ENCODE measurements around the gene PDSS2.
"Not testable (repeated sequence)": the region's sequence is repeated elsewhere in the genome, so short reads cannot be mapped to it uniquely, and the experiment has no call there.

Gene PDSS2

GRCh38 chr6:107152638-107153430 is 306.5 kb downstream of the PDSS2 start:
- H3K4me3 ChIP-seq (ENCODE audit: low read depth, low read length), result no peak overlapping the region
- no peak for TF ChIP-seq CTCF (IDR thresholded peaks at IDR 0.05; ENCODE audit: borderline replicate concordance, insufficient read depth, low read depth, low read length)

- TF ChIP-seq CTCF (IDR thresholded peaks at IDR 0.05; ENCODE audit: borderline replicate concordance, insufficient read depth, low read depth, low read length), result no peak
- no peak overlapping the region for H3K4me3 ChIP-seq (ENCODE audit: low read depth, low read length)
Measured at GRCh38 chr6:107144666-107145065, 314.7 kb downstream of the PDSS2 start.

GRCh38 chr6:107144014-107144413 is 315.4 kb downstream of the PDSS2 start:
- TF ChIP-seq CTCF (IDR thresholded peaks at IDR 0.05; ENCODE audit: borderline replicate concordance, insufficient read depth, low read depth, low read length), result no peak
- no peak overlapping the region for H3K4me3 ChIP-seq (ENCODE audit: low read depth, low read length)

GRCh38 chr6:107140581-107140980 is 318.8 kb downstream of the PDSS2 start:
- no peak for TF ChIP-seq CTCF (IDR thresholded peaks at IDR 0.05; ENCODE audit: borderline replicate concordance, insufficient read depth, low read depth, low read length)

GRCh38 chr6:107136324-107136723 is 323.0 kb downstream of the PDSS2 start:
- not testable (repeated sequence) for H3K4me3 ChIP-seq (ENCODE audit: low read depth, low read length)

More at GRCh38 chr6:107140581-107140980, 318.8 kb downstream of the PDSS2 start:
- H3K4me3 ChIP-seq (ENCODE audit: low read depth, low read length), result no peak overlapping the region

GRCh38 chr6:107135048-107135680 is 324.2 kb downstream of the PDSS2 start:
- H3K4me3 ChIP-seq (ENCODE audit: low read depth, low read length), result not testable (repeated sequence)

GRCh38 chr6:107132330-107132954 is 326.9 kb downstream of the PDSS2 start:
- peak; percentile 34; the same call in 1 of the 2 replicates for TF ChIP-seq CTCF (IDR thresholded peaks at IDR 0.05; ENCODE audit: borderline replicate concordance, insufficient read depth, low read depth, low read length)
- no peak overlapping the region for H3K4me3 ChIP-seq (ENCODE audit: low read depth, low read length)
